ENCODE results near the gene SIK2.

SIK2 gene

DNA sequence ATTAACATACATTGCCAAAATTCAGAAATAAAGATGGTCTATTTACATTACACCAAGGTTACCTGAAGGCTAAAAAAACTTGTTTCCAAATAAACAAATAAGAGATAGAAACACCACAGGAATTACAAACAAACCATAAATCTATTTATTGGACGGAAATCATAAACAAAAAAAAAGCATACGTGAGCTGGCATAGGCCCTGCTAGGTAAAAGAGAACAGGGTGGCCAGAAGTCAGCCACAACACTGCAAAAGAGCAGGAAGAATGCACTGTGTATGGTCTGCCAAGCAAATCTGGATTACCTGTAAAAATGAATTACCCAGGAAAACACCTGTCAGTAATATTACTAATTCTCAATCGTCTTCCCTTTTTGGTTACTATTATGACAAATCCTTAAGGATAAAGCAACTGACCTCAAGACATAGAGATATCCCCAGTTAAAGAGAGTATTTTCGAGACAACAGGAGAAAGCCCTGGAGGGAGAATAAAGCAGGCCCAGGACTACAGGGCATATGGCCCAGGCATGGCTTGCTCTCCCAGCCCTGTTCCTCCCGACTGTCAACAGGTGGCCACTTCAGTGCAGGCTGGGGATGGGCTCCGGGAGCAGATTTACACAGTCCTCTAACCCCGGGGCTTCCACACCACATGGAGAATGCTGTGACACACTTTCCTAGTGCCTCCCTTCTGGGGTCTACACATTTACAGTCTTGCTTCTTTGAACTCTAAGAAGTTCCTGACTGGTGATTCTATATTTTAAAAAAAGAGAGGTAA is 146.0 kb downstream of the SIK2 start:
- TF ChIP-seq SNAI2 (CRISPR knock-in tag; IDR thresholded peaks at IDR 0.05): no peak
- TF ChIP-seq ZNF565 (CRISPR knock-in tag; conservative IDR thresholded peaks at IDR 0.05; ENCODE audit: low read depth): no peak
- TF ChIP-seq ZFP3 (CRISPR knock-in tag; IDR thresholded peaks at IDR 0.05): no peak
- ATAC-seq: no peak

DNA sequence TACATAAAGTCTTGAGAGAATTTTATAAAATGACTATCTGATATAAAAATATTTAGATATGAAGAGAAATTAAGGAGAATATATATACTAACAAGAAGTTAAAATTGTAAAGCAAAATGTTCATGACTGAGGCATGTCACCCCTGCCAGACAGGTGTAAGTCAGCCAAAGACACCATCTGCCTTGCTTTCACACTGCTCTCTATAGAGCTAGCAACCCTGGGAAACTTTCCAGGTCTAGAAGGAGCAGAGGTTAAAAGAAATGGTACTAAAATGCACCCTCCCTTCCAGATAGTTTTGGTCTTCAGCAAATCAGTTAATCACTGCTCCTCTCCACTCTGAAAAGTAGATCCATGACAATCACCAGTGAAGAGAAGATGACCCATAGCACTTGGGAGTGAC is 147.4 kb downstream of the SIK2 start:
- TF ChIP-seq PPARA (CRISPR knock-in tag; IDR thresholded peaks at IDR 0.05; ENCODE audit: borderline replicate concordance): no peak
- no peak for TF ChIP-seq TCF4 (CRISPR knock-in tag; IDR thresholded peaks at IDR 0.05; ENCODE audit: borderline replicate concordance)
- ATAC-seq: no peak

DNA sequence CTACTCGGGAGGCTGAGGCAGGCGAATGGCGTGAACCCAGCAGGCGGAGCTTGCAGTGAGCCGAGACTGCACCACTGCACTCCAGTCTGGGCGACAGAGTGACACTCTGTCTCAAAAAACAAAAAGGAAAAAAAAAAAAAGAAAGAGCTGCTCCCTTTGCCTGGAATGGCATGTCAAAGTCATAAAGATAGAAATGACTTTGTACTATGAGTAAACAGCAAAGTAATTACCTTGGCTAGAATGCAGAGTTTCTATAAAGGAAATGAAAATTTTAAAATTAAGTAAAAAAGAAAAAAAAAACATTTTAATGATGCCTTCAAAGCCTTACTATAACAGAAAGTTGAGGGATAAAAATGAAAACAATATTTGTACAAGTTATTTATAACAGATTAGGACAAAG is 153.8 kb downstream of the SIK2 start:
- no peak for ATAC-seq
- TF ChIP-seq PPARA (CRISPR knock-in tag; IDR thresholded peaks at IDR 0.05; ENCODE audit: borderline replicate concordance) (no peak), SNAI2 (CRISPR knock-in tag; IDR thresholded peaks at IDR 0.05) (no peak), ISL1 (CRISPR knock-in tag; IDR thresholded peaks at IDR 0.05) (no peak)

DNA sequence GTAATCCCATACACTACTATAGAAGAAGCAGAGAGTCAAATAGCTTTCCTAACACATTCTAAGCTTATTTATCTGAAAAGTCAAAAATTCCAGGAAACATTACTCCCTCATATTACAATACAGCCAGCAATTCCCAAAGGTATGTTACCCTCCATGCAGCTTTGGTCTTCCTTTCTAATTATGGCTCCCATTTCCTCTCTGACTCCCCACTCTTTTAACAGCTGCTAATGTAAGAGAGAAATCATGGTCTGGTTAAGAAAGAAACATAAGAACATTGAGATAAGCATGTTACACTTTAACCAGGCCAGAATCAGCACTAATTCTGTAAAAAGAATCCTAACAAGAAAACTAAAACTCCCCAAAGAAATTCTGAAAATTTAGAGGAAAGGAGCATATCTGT is 157.1 kb downstream of the SIK2 start:
- no peak for ATAC-seq
- TF ChIP-seq RARB (CRISPR knock-in tag; IDR thresholded peaks at IDR 0.05): no peak
- no peak for TF ChIP-seq ZNF565 (CRISPR knock-in tag; conservative IDR thresholded peaks at IDR 0.05; ENCODE audit: low read depth)
- TF ChIP-seq BACH2 (CRISPR knock-in tag; IDR thresholded peaks at IDR 0.05; ENCODE audit: borderline replicate concordance): no peak
- TF ChIP-seq, protein P1, sequence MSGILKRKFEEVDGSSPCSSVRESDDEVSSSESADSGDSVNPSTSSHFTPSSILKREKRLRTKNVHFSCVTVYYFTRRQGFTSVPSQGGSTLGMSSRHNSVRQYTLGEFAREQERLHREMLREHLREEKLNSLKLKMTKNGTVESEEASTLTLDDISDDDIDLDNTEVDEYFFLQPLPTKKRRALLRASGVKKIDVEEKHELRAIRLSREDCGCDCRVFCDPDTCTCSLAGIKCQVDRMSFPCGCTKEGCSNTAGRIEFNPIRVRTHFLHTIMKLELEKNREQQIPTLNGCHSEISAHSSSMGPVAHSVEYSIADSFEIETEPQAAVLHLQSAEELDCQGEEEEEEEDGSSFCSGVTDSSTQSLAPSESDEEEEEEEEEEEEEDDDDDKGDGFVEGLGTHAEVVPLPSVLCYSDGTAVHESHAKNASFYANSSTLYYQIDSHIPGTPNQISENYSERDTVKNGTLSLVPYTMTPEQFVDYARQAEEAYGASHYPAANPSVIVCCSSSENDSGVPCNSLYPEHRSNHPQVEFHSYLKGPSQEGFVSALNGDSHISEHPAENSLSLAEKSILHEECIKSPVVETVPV (CRISPR knock-in tag; IDR thresholded peaks at IDR 0.05): no peak
- TF ChIP-seq, protein P2, sequence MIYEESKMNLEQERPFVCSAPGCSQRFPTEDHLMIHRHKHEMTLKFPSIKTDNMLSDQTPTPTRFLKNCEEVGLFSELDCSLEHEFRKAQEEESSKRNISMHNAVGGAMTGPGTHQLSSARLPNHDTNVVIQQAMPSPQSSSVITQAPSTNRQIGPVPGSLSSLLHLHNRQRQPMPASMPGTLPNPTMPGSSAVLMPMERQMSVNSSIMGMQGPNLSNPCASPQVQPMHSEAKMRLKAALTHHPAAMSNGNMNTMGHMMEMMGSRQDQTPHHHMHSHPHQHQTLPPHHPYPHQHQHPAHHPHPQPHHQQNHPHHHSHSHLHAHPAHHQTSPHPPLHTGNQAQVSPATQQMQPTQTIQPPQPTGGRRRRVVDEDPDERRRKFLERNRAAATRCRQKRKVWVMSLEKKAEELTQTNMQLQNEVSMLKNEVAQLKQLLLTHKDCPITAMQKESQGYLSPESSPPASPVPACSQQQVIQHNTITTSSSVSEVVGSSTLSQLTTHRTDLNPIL (CRISPR knock-in tag; IDR thresholded peaks at IDR 0.05; ENCODE audit: low read depth): no peak
- TF ChIP-seq ESRRG (CRISPR knock-in tag; IDR thresholded peaks at IDR 0.05): no peak
- TF ChIP-seq ZNF8 (CRISPR knock-in tag; IDR thresholded peaks at IDR 0.05): no peak
- TF ChIP-seq GLIS3 (CRISPR knock-in tag; IDR thresholded peaks at IDR 0.05): no peak
- TF ChIP-seq ZC3H10 (CRISPR knock-in tag; IDR thresholded peaks at IDR 0.05): no peak
- TF ChIP-seq TOX (CRISPR knock-in tag; IDR thresholded peaks at IDR 0.05; ENCODE audit: borderline replicate concordance): no peak
- no peak for TF ChIP-seq OSR1 (CRISPR knock-in tag; IDR thresholded peaks at IDR 0.05)
- no peak for TF ChIP-seq ARNTL (CRISPR knock-in tag; IDR thresholded peaks at IDR 0.05; ENCODE audit: borderline replicate concordance, low read depth)
- TF ChIP-seq ZNF70 (CRISPR knock-in tag; IDR thresholded peaks at IDR 0.05): no peak
- no peak for TF ChIP-seq TCF4 (CRISPR knock-in tag; IDR thresholded peaks at IDR 0.05; ENCODE audit: borderline replicate concordance)
- no peak for TF ChIP-seq ZFP3 (CRISPR knock-in tag; IDR thresholded peaks at IDR 0.05)
- TF ChIP-seq, protein P3, sequence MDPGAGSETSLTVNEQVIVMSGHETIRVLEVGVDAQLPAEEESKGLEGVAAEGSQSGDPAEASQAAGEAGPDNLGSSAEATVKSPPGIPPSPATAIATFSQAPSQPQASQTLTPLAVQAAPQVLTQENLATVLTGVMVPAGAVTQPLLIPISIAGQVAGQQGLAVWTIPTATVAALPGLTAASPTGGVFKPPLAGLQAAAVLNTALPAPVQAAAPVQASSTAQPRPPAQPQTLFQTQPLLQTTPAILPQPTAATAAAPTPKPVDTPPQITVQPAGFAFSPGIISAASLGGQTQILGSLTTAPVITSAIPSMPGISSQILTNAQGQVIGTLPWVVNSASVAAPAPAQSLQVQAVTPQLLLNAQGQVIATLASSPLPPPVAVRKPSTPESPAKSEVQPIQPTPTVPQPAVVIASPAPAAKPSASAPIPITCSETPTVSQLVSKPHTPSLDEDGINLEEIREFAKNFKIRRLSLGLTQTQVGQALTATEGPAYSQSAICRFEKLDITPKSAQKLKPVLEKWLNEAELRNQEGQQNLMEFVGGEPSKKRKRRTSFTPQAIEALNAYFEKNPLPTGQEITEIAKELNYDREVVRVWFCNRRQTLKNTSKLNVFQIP (CRISPR knock-in tag; IDR thresholded peaks at IDR 0.05; ENCODE audit: borderline replicate concordance, low read depth): no peak
- no peak for TF ChIP-seq ZFP30 (CRISPR knock-in tag; IDR thresholded peaks at IDR 0.05)

DNA sequence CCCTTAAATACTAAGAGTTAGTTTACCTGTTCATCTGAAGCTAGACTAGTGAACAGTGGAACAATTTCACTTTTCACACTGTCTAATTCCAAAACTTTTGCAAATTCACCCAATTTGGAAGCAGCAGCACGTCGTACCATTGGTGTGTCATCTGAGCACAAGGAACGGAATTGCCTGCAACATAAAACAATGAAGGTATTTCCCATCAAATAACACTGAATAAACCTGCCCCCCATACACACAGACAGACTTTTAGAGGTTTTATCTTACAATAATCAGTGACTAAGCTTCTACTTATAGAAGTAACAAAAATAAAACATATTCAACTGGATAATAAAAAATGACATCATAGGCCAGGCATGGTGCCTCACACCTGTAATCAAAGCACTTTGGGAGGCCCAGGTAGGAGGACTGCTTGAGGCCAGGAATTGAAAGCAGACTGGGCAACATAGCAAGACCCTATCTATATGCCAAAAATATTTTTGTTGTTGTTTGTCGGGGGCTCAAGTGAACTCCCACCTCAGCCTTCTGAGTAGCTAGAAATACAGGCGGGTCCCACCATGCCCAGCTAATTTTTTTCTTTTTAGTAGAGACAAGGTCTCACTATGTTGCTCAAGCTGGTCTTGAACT is 157.6 kb downstream of the SIK2 start:
- TF ChIP-seq ZC3H10 (CRISPR knock-in tag; IDR thresholded peaks at IDR 0.05): no peak
- no peak for ATAC-seq

DNA sequence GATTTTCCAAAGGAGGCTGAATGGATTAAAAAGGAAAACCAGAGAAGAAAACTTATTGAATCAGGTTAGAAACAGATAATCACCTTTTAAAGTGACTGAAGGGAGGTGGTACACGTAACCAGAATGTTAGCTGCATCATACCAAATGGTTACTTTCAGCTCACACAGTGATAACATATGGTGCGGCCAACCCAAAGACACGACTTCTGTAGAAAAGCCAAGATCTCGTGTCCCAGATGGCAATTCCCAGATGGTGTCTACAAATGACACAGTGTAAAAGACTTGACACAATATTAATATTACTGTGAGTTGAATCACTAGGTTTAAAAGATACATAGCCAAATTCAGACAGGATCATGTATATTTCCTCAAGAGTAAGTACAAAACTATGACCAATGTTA is 158.8 kb downstream of the SIK2 start:
- TF ChIP-seq TOX (CRISPR knock-in tag; IDR thresholded peaks at IDR 0.05; ENCODE audit: borderline replicate concordance): no peak
- no peak for TF ChIP-seq BACH2 (CRISPR knock-in tag; IDR thresholded peaks at IDR 0.05; ENCODE audit: borderline replicate concordance)
- no peak for TF ChIP-seq ZNF8 (CRISPR knock-in tag; IDR thresholded peaks at IDR 0.05)
- TF ChIP-seq, protein P3 (CRISPR knock-in tag; IDR thresholded peaks at IDR 0.05; ENCODE audit: borderline replicate concordance, low read depth): no peak
- TF ChIP-seq SNAI2 (CRISPR knock-in tag; IDR thresholded peaks at IDR 0.05): no peak
- TF ChIP-seq OSR1 (CRISPR knock-in tag; IDR thresholded peaks at IDR 0.05): no peak
- TF ChIP-seq TCF4 (CRISPR knock-in tag; IDR thresholded peaks at IDR 0.05; ENCODE audit: borderline replicate concordance): no peak
- TF ChIP-seq, protein P2 (CRISPR knock-in tag; IDR thresholded peaks at IDR 0.05; ENCODE audit: low read depth): no peak
- no peak for TF ChIP-seq PPARA (CRISPR knock-in tag; IDR thresholded peaks at IDR 0.05; ENCODE audit: borderline replicate concordance)
- TF ChIP-seq GLIS3 (CRISPR knock-in tag; IDR thresholded peaks at IDR 0.05): no peak
- no peak for TF ChIP-seq ZC3H10 (CRISPR knock-in tag; IDR thresholded peaks at IDR 0.05)
- no peak for ATAC-seq
